Activated T-cell treated with anti-CD3 and anti-CD28 coated beads for 24 hours (primary cell): Measurements from ENCODE around the gene WDR64.
"Not testable (repeated sequence)": the region's sequence is repeated elsewhere in the genome, so short reads cannot be mapped to it uniquely, and the experiment has no call there.

Experiments used
- DNase-seq: peaks from one replicate; pipeline ENCODE4 v3.0.0-alpha.2; 2020; ENCODE audit warnings: low read depth

The WDR64 gene

DNA sequence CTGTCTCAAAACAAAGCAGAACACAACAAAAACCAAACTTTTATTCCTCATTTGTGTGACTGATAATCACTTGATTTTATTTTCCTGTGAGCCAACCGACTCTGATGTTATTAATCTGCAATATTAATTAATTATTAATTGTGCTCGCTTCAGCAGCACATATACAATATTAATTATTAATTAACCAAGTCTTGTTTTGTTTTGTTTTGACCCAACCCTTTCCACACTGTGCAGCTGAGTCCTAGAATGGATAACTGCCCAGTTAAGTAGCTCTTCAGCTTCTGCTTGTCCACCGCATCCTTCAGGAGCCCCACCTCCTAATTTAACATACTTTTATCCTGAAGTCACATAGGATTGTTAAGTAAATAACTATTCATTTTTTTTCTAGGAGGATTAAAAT, 148.6 kb downstream of the WDR64 start:
- no peak for DNase-seq

DNA sequence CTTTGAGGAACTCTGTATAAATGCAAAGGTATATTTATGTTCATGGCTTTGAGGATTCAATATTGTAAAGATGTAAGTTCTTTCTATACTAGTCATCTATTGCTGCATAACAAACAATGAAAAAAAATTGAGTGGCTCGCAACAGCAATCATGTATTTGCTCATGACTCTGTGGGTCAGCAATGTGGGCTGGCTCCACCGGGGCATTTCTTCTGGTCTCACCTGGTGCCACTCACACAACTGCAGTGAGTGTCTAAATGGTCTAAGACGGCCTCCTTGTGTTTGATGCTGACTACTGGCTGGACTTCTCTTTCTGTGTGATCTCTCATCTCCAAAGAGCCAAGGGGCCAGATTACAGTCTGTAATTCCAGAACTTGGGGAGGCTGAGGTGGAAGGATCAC, 150.8 kb downstream of the WDR64 start:
- DNase-seq: no peak

DNA sequence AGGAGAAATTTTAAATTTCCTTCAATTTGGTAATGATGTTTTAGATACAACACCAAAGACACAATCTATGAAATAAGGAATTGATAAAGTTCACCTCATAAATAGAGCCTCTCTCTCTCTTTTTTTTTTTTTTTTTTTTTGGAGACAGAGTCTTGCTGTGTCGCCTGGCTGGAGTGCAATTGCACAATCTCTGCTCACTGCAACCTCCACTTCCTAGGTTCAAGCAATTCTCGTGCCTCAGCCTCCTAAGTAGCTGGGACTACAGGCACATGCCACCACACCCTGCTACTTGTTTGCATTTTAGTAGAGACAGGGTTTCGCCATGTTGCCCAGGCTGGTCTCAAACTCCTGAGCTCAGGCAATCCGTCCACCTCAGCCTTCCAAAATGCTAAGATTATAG, 152.6 kb downstream of the WDR64 start:
- not testable (repeated sequence) for DNase-seq

DNA sequence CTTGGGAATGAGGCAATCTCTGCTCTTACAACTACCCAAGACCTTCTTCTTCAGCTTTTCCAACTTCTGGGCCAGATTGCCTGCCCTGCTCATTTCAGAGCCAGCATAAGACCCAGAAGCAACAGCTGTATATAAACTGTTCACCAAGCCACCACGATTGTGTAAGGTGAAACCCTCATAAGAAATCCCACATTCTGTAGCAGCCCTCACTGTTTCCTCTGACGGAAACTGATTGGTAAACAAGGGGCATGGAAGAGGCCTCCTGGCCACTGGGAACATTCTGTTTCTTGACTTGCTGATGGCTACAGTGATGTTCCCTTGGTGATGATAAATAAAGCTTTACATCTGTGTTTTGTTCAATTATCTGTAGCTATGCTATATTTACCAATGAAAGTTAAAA, 156.2 kb downstream of the WDR64 start:
- DNase-seq: no peak

DNA sequence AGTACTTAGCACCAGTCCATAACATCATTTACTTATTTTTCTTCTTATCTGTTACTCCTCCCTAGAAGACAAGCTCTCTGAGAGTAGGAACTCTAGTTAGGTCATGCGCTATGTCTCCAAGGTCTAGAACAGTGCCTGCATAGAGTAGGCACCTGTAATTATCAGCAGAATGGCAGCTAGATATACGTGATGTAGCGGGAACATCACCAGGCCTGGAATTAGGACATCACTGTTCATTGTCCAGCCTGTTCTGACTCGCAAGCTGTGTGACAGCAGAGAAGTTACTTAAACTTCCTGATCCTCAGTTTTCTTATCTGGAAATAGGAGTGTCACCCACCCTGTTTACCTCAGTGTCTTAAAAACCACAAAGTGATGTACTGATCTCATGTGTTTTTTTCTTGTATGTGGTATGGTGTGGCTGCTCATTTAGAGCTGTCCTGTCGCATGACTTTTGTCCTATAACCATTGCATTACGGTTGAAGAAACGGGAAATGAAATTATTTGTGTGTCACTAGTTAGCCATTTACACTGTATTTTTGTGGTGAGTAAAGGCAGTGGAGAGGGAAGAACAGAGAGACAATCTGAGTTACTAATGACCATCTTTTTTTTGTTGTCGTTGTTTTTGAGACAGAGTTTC, 158.8 kb downstream of the WDR64 start:
- DNase-seq: no peak

DNA sequence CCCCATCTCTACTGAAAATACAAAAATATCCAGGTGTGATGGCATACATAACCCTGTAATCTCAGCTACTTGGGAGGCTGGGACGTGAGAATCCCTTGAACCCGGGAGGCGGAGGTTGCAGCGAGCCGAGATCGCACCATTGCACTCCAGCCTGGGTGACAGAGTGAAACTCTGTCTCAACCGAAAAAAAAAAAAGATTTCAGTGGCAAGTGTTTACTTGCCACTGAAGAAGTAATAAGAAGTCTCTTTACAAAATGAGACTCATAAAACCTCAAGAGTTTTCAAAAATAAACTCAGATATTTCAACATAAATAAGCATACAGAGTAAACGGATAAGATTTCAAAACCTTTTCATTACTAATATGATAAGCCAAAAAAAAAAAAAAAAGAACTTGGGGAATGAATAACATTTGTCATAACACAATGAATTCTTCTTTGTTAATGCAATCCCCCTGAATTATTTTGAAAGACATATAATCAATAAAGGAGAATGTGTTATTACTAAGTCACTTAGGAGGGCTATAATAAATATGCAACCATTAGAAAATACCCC, 161.8 kb downstream of the WDR64 start:
- DNase-seq: no peak

DNA sequence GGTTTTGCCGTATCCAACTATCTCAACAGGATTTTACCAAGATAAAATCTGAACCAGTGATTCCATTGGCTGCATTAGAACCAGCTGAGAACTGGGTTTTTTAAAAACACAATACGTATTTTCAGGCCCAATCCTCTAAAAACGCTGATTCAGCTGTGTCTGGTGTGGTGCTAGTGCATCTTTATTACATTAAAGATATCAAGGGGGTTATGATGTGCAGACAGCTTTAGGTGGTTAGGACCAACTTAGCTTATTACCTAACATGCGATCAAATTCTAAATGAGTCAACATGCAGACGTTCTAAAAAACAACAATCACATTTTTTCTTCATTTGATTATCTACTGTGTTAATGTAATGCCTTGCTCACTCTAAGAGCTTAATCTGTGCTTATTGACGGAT, 163.9 kb downstream of the WDR64 start:
- DNase-seq: no peak

DNA sequence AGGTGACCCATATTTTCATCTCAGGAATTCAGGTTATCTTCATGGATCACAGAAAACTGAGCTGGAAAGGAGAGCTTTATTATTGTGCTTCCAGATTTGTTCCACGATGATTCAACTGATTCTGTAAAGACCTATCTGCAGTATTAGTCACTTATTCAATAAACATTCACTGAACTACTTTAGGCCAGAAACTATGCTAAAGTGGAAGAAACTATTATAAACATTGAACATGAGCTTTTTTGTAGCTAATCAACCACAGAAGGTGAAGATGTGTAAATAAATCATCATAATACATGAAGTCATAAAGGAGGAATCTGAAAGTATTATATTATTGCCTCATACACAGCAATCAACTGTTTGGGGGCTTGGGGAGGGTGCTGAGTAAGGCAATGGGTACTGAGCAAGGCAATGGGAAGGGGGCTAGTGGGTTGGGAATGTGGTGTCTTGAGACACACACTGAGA, 165.3 kb downstream of the WDR64 start:
- DNase-seq: no peak

DNA sequence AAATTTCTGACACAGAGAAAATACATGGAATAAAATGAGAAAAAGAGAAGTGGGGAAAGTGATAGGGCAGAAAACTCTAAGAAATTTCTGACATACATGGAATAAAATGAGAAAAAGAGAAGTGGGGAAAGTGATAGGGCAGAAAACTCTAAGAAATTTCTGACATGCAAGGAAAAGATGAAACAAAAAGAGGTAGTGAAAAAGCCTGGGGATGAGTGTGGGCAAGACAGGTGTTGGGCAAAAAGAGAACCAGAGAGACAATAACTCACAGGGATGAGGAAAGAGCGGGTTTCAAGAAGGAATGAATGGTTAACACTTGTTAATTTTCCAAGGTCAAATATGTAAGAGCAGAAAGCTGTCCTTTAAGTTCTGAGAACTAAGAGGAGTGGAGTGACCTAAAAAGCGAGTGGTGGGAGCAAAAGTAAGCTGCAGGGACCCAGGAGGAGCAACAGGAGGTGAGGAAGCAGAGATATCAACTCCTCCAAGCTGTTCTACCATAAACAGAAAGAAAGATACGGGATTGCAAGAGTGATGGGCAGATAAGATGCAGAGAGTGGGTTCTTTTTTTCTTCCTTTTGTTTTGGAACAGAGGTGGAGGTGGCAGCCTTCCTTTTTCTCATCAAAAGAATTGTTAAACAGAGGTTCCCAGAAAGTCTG, 166.0 kb downstream of the WDR64 start:
- DNase-seq: no peak

DNA sequence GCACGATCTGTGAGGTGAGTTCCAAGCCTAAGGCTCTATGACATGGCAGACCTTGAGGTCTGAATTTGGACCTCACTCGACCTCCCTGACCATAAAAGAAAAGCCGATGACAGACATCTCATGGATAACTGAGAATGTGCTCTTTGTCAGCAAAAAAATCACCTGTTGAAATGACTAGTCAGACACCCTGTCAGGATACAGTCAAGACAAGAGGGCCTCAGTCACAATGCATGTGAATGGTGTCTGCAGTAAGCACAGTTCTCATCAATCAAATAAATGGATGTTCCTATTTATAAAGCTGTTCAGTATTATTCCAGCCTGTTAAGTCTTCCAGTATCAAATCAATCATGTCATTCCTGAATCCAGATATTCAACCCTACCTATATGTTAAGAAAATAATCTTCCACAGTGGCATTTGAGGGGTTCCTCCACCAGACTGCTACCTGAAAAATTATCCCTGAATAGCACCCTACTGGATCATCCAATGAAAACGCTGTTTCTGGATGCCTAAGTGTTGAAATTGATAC, 167.3 kb downstream of the WDR64 start:
- no peak for DNase-seq

DNA sequence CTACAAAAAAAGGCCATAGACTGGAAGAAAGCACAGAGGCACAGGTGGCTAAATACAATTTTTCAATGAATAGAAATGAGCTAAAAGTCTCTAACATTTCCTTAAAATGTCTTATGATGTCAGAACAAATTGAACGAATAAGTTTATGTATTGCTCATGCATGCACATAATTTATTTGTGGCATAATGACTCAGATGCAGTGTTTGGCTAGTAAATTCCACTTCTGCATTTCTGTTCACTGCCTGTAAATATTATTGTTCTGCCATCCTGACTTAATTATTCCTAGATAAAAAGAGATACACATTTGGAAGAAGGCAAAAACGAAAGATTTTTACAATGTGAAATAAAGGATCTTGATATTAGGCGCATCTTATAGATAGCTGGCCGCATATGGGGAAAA, 169.3 kb downstream of the WDR64 start:
- no peak for DNase-seq

DNA sequence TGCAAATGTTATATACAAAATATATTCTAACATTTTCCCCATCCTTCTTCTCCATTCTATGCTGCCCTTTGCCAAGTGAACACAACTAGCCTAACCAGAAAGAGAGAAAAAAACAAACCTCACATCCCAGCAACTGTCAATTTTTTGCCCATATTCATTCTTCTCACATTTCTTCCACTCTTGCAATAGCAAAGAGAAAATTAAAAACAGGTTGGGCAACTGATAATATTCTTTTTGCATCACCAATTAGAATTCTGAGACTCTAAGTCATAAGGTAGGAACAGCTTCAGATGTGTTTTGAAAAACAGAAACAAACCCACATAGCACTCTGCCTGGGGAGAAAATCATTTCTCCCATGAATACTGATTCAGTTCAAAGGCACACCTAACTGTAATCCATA, 170.8 kb downstream of the WDR64 start:
- no peak for DNase-seq

DNA sequence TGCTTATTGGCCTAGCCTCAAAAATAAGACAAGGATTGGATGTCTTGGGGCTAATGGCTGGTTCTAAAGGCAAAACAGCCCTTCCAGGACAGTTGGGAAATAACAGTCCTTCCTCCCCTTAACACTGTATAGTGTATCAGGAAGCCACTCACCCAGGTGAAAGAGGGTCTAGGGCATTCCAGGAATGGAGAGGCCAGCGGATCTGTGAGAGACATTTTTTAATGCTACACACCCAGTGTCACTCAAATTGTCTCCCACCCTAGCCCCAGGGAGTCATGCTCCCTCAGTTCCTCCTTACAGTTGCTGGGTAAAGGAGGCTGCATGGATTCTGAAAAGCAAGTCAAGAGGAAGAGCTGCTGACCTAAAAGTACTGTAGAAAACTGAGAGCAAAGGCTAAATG, 171.8 kb downstream of the WDR64 start:
- no peak for DNase-seq

DNA sequence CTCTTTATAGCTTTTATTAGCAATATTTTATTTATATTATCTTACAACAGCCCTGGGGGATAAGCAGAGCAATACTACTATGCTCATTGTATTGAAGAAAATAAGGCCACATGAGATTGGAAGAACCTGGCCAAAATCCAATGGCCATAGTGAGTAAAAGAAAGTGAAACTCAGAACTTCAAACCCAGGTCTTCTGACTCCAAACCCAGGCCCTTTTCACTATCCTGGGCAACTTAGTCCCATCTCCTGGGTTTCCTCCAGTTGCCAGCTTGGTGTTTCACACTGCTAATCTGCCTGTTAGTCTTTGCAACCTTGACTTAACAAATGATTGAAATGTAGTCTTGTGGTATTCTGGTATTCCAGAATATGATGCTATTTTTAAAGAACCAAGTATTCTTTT, 173.5 kb downstream of the WDR64 start:
- DNase-seq: no peak

DNA sequence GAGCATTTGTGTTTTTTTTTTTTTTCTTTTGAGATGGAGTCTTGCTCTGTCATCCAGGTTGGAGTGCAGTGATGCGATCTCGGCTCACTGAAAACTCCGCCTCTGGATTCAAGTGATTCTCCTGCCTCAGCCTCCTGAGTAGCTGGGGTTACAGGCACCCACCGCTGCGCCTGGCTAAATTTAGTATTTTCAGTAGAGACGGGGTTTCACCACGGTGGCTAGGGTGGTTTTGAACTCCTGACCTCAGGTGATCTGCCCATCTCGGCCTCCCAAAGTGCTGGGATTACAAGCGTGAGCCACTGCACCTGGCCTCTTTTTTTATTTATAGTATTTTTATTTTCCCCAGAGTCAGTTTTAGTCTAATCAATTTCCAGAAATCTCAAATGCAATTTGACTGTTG, 174.5 kb downstream of the WDR64 start:
- DNase-seq: not testable (repeated sequence)

DNA sequence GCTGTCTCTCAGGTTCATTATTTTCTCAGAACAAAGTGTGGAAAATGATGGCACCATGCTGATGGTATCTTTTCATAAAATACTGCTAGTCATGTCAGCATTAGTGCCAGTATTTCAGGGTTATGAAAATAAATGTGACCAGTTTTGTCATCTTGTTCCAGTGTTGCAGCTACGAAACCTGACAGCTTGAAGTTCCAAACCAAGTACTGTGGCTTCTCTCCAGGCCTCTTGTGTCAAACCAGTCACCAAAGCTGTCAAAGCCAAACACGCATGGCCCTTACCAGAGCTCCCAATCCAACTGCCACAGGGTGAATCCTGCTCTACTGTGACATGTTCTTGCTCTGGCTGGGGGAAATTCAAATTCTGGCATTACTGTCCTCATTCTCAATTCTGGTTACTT, 175.2 kb downstream of the WDR64 start:
- no peak for DNase-seq

DNA sequence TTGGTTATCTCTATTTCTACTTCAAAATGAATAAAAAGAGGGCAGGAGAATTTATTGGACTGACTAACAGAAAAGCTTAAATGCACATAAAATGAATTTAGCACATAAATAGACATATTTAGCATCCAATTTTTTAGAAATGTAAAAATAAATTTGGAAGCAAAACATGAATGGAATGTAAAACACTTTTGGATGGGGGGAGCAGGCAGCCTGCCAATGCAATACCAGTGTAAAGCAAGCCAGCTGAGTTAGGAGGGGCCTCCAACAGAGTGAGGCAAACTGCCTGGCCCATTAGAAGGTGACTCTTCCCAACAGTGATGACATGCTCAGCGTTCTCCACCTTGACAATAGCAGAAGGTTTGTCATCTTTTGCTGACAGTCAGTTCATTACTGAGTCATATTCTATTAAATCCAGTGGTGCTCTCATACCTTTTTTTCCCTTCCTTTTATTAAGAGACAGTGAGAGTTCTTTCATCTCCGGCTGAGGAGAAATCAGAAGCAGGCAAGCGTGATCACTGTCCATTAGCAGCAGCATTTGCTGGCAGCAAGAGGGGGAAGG, 176.5 kb downstream of the WDR64 start:
- no peak for DNase-seq

DNA sequence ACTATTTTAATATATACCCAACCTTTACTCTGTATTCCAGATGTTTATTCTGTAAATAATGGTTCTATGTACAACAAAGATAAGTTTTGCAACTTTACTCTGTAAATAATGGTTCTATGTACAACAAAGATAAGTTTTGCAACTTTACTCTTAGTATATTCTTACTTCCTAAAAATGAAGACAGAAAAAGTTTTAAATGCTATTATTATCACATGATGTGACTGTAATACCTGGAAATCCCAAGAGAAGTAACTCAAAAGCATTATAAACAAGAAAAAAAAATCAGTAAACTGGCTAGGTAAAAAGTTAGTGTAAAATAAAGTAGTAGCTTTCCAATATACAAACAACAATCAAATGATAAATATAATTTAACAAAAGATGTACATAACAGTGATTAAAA, 177.4 kb downstream of the WDR64 start:
- DNase-seq: no peak

DNA sequence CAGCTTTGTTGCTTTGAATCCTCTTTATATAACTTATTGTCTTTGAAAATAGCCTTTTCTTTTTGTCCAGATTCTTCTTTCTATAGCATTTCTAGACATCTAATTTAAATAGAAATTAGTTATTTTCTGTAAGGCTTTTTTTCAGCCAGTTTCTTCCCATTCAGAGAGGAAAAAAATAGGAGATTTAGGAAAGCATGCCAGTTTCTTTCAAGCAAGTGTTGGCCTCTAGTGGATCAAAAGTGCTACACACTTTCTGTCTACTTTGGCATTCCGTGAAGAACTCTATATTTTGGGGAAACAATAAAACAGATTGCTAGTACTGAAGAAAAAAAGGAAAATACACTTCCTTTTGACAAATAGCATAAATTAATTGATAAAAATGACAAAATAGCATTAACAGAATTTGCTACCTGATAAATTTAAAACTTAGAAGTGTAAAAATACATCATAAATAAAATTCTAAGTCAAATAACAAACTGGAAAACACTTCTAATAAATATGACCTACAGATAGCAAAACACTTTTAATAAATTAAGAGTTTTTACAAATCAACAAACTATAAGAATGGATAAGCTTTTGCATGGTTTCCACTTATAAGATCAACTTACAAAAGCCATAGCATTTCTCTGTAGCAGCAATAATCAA, 182.8 kb downstream of the WDR64 start:
- no peak for DNase-seq

DNA sequence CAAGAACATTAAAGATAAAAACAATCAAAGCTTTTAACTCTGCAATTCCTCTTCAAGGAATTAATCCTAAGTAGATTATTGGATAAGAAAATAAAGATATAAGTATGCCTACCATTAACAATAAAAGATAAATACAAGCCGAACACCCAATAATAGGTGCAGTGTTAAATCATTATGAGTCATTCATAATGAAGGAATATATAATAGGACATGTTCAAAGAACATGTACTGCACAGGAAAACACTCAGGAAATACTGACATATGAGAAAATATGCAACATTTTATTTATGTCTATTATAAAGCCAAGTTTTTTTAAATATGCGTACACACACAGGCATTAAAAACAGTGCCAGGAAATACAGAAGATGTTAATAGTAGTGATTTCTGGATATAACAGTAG, 184.9 kb downstream of the WDR64 start:
- no peak for DNase-seq

DNA sequence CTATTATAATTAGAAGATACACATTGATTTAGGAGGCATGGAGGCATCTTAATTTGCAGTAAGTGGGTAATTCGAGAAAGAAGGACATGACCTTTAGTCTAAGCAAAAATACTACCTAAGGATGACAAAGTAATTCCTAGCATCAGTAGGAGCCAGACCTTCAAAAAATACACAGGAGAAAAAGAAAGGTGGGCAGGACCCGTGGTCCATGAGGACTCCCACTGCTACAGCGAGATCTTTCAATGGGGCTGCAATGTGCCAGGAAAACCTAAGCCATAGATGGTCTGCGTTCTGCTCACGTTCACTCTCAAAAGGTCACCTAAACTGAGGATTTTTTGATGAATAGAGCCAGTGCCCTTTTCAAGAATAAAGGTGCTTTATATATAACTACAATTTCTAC, 185.3 kb downstream of the WDR64 start:
- DNase-seq: no peak

DNA sequence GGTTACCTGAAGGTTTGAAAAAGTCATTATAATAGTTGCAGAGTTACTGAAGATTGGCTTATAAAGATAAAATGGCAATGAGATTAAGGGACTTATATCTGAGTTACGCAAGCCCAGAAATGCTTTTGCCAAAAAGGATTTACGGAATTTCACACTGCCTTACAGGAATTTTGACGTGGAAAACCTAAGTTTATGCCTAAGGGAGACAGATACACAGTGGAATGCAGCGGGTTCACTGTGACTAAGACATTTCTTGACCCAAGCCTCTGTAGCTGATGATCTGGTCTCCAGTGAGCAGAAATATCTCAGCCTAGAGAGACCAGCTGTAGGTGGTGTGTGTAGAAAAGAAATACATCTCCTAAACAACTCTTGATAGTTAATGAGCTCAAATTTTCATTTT, 185.8 kb downstream of the WDR64 start:
- no peak for DNase-seq

DNA sequence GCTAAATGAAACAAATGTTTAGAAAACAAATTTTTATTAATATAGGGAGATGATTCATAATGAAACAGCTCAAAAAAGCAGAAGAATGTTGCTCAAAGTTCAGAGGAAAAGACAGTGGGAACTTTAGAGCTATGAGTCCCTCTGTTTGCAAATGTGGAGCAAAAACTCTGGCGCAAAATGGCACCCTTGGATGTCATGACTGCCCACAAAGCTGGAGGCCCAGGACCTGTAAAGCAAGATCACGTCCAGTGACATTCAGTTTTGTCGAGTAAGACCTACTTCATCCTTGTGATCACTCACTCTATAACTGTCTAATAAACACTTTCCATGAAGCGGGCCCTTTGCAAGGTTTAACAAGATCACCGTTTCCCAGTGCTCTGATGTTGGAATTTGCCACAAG, 186.8 kb downstream of the WDR64 start:
- no peak for DNase-seq
